Globus pallidus (tissue), 1 donor: Measurements from ENCODE around the gene ARMC9.
A peak's percentile ranks its signal among the peaks of the same experiment; 100 is the strongest.
"Not testable (repeated sequence)": the region's sequence is repeated elsewhere in the genome, so short reads cannot be mapped to it uniquely, and the experiment has no call there.

Source experiments
- DNase-seq: peaks from one replicate; pipeline ENCODE4 v3.0.0-alpha.2; 2015; ENCODE audit warnings: low spot score

ARMC9 gene

DNA sequence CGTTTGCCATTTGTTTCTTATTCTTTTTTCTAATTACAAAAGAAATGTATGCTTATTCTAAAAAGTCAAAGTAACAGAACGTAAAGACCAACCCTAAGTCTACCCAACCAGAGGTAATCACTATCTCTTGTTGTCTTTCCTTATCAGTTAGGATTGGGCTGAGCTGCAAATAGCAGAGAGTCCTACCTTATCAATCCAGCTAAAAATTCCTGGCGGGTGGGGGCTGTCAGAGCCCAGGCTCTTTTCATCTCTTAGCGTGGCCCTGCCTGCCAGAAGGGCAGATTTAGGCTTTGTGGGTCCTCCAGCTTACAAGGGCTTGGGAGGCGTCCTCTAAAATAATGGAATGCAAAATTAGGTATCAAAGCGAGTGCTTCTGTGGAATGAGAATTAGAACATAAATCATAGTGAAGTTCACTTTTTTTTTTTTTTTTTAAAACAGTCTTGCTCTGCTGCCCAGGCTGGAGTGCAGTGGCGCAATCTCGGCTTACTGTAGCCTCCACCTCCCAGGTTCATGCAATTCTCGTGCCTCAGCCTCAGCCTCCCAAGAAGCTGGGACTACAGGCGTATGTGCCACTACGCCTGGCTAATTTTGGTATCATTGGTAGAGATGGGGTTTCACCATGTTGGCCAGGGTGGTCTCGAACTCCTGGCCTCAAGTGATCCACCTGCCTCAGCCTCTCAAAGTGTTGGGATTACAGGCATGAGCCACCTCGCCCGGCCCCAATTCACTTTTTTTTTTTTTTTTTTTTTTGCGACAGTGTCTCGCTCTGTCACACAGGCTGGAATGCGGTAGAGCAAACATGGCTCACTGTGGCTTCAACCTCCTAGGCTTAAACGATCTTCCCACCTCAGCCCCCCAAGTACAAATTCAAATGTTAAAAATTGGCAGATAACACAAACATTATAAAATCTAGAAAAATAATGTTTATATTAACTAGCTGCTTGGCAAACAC, 139.7 kb downstream of the ARMC9 start:
- no peak for DNase-seq

DNA sequence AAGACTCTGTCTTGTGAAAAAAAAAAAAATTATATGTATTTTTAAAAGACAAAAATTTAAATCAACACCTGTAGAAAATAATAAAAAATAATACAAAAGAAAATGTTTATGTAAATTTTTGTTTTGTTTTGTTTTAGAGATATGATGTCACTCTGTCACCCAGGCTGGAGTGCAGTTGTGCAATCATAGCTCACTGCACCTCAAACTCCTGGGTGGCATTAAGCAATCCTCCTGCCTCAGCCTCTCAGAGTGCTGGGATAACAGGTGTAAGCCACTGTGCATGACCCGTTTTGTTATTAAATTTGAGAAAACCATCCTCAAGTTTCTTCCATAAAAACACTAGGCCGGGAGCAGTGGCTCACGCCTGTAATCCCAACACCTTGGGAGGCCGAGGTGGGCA, 140.9 kb downstream of the ARMC9 start:
- DNase-seq: no peak

DNA sequence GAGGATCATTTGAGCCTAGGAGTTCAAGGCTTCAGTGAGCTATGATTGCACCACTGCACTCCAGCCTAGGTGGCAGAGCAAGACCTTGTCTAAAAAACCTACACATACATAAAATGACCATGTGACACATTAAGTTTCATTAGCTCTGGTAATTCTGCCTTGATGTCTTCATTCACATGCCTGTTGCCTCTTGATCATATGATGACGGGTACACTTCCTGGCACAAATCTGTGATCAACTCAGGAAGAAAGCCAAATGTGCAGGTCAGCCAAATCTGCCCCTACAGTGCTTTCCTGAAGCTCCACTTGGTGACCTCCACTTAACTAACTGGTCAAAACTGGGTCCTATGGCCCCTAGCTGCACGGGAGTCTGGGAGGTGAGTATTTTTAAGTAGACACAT, 142.7 kb downstream of the ARMC9 start:
- DNase-seq: no peak

DNA sequence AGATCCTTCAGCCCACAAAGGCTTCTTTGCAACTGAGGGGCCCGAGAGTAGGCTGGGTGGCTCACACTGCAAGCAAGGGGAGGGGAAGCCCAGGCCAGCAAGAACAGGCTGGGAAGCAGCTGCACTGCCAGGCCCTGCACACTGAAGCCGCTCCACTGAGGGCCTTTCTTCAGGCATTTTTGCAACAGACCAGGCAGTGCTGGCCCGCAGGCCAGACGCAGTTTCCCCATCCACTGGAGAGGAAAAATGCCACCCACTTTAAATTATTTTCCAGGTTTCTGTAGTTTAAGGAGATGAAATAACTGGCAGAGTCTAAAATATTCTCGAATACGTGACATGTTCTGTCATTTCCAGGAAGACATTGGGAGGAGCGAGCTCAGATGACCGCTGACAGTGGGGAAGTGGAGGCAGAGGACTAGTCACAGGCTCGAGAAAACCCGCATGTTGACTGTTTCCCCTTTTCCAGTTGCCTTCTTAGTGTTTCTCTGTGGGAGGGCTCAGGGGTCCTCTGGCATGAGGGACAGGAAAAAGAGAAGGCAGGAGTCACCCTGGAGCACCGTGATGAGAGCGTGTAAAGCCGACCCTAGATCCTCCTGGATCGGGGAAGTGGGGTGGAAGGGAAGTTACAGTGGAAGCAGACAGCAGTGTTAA, 143.8 kb downstream of the ARMC9 start:
- no peak for DNase-seq

- DNase-seq: no peak
Observed at GRCh38 chr2:231343006-231343710, 144.7 kb downstream of the ARMC9 start.

- DNase-seq: no peak
Observed at GRCh38 chr2:231343988-231344387, 145.6 kb downstream of the ARMC9 start.

GRCh38 chr2:231344851-231345250, 146.4 kb downstream of the ARMC9 start:
- no peak for DNase-seq

GRCh38 chr2:231347081-231347480, 148.7 kb downstream of the ARMC9 start:
- no peak for DNase-seq

DNA sequence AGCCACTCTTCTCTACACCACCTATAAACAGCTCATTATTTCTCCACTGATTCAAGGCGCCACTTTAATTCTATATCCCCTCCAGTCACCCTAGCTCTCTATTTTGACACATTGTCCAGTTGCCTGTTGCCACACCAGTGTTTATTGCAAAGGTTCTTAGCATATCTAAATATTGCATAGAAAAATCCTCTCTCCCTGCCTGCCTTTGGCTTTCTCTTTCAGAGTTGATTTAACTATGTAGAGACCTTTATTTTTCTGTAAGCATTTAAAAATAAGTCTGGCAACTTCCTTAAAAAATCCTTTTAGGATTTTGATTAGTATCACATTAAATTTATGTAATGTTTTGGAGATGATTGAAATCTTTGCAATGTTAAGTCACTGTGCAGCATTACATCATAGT, 149.2 kb downstream of the ARMC9 start:
- no peak for DNase-seq

DNA sequence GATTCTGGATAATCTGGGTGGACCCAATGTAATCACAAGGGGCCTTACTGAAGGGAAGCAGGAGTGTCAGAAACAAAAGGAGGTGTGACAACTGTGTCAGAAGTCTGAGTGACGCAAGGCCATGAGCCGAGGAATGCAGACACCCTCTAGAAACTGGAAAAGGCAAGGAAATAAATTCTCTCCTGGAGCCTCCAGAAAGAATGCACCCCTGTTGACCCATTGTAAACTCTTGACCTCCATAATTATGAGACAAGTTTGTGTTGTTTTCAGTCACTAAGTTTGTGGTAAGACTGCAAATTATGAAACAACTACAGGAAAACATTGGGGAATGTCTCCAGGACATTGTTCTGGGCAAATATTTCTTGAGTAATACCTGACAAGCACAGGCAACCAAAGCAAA, 149.7 kb downstream of the ARMC9 start:
- DNase-seq: no peak

DNA sequence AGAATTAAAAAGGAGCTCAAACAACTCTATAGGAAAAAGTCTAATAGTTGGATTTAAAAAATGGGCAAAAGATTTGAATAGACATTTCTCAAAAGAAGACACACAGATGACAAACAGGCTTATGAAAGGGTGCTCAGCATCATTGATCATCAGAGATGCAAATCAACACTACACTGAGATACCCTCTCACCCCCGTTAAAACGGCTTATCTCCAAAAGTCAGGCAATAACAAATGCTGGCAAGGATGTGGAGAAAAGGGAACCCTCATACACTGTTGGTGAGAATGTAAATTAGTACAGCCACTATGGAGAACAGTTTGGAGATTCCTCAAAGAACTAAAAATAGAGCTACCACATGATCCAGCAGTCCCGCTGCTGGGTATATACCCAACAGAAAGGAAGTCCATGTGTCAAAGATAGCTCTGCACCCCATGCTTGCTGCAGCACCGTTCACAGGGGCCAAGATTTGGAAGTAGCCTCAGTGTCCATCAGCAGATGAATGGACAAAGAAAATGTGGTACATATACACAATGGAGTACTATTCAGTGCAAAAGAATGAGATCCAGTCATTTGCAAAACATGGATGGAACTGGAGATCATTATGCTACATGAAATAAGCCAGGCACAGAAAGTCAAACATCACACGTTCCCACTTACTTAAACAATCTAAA, 150.4 kb downstream of the ARMC9 start:
- peak; percentile 92 for DNase-seq

- not testable (repeated sequence) for DNase-seq
Observed at GRCh38 chr2:231349374-231349735, 150.9 kb downstream of the ARMC9 start.

GRCh38 chr2:231351648-231352047, 153.2 kb downstream of the ARMC9 start:
- DNase-seq: no peak

DNA sequence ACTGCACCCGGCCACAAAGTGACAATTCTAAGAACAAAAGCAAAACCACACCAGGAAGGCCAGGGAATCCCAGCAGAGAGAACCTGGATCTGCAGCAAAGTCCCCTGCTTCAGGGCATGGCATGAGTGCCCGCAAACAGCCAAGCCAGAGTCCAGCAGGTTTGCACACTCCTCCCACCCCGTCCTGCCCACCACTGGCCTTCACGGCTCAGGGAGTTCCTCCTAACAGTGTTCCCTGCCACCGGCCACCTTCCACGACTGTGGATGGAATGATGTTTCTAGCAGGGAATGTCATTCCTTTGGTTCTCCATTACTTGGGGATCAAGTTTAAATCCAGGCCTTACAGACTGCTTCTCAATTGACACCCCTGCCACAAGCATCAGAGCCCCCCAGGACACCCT, 155.0 kb downstream of the ARMC9 start:
- DNase-seq: no peak

GRCh38 chr2:231355508-231356465, 157.4 kb downstream of the ARMC9 start:
- DNase-seq: no peak

- DNase-seq: no peak
Observed at GRCh38 chr2:231356466-231356844, 158.0 kb downstream of the ARMC9 start.

DNA sequence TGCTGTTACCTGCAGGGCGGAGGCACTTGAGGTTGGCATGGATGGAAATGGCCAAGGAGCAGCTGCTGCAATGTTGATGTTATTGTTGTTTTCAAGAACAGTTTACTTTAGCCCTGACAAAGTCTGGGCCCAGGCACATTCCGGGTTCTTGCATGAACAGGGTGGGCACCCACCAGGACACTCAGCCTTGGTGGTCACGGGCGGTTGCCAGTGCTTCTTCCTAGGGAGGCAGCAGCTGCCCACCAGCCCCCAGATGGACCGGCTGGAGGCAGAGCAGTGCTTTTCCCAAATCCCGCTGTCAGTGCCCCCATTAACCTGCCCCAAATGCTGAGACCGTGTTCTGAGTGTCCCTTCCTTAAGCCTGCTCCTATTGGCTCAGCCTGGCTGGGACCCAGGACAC, 158.6 kb downstream of the ARMC9 start:
- no peak for DNase-seq

GRCh38 chr2:231357931-231358330, 159.5 kb downstream of the ARMC9 start:
- no peak for DNase-seq

- no peak for DNase-seq
Observed at GRCh38 chr2:231359441-231359840, 161.0 kb downstream of the ARMC9 start.

- no peak for DNase-seq
Observed at GRCh38 chr2:231359948-231360347, 161.5 kb downstream of the ARMC9 start.

DNA sequence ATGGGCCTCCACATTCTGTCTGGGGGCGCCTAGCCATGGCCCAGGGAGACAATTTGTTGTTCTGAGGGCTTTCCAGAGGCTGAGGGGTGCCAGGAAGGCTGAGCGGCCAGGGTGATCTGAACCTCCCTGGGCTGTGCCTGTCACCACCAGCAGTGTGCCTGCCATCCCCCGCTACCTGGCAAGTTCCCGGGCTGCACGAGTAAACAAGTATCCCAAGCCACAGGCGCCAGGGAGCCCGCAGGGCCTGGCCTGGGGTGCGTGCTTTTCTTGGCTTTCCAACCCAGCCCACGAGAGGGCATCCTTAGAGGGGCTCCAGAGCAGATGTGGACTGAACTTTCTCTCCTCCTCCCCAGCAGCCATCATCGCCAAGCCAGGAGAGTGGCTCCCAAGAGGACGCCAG, 162.0 kb downstream of the ARMC9 start:
- DNase-seq: no peak
